Measurements from ENCODE around the gene NDST3.

NDST3 gene

GRCh38 chr4:118026806-118027205 is 7.5 kb upstream of the NDST3 start:
- no peak for TF ChIP-seq Cebpa-rat (IDR thresholded peaks at IDR 0.05)
- Histone ChIP-seq H3K27ac (no peak overlapping the region), H3K4me1 (no peaks in the 10 kb centered on the region), H3K36me3 (no peaks in the 10 kb centered on the region), H3K27me3 (peaks cover 0 to 4% (median 0%) of the 10 kb centered on the region in 11 experiments; a peak in 6 of 22 replicates), H3K9ac (no peak overlapping the region), H4K20me1 (no peaks in the 10 kb centered on the region), H3K9me3 (replicated peaks in 1 of 11) (no peaks in the 10 kb centered on the region), H3K4me2 (no peak overlapping the region), H3K4me3 (no peak overlapping the region)

GRCh38 chr4:118029224-118029623 is 5.1 kb upstream of the NDST3 start:
- H3K27ac ChIP-seq, result no peak overlapping the region
- peaks cover 20 to 28% (median 24%) of the 10 kb centered on the region in 11 experiments for H3K27me3 ChIP-seq
- no peak for TF ChIP-seq Cebpa-rat (IDR thresholded peaks at IDR 0.05)
- no peaks in the 10 kb centered on the region for H3K36me3 ChIP-seq
- peaks cover 0 to 12% (median 8%) of the 10 kb centered on the region in 11 experiments; a peak in 13 of 22 replicates for H3K9me3 ChIP-seq (replicated peaks in 1 of 11)
- no peak overlapping the region for H3K9ac ChIP-seq
- no peaks in the 10 kb centered on the region for H4K20me1 ChIP-seq
- no peak overlapping the region for H3K4me2 ChIP-seq
- H3K4me3 ChIP-seq, result no peak overlapping the region
- peaks cover 0 to 6% (median 0%) of the 10 kb centered on the region in 10 experiments; a peak in 3 of 20 replicates for H3K4me1 ChIP-seq

GRCh38 chr4:118032691-118033090 is 1.6 kb upstream of the NDST3 start:
- H4K20me1 ChIP-seq, result no peaks in the 10 kb centered on the region
- H3K9ac ChIP-seq, result no peak overlapping the region
- H3K4me2 ChIP-seq, result peak overlapping the region in 1 of 11 experiments; percentile 86; a peak in 3 of 22 replicates
- peaks cover 21 to 33% (median 30%) of the 10 kb centered on the region in 11 experiments for H3K27me3 ChIP-seq
- peak overlapping the region in 2 of 10 experiments; percentile 56; a peak in 3 of 20 replicates for H3K4me3 ChIP-seq
- no peak overlapping the region for H3K27ac ChIP-seq
- no peak for TF ChIP-seq Cebpa-rat (IDR thresholded peaks at IDR 0.05)
- H3K36me3 ChIP-seq, result no peaks in the 10 kb centered on the region
- peaks cover 0 to 12% (median 8%) of the 10 kb centered on the region in 11 experiments; a peak in 13 of 22 replicates for H3K9me3 ChIP-seq (replicated peaks in 1 of 11)
- peaks cover 0 to 6% (median 0%) of the 10 kb centered on the region in 10 experiments; a peak in 3 of 20 replicates for H3K4me1 ChIP-seq

GRCh38 chr4:118033148-118034052 is 886 bp upstream of the NDST3 start:
- TF ChIP-seq Cebpa-rat (IDR thresholded peaks at IDR 0.05), result no peak
- H3K9me3 ChIP-seq (replicated peaks in 1 of 11), result peaks cover 0 to 12% (median 8%) of the 10 kb centered on the region in 11 experiments; a peak in 13 of 22 replicates
- H3K4me2 ChIP-seq, result peak overlapping the region; percentile 66 to 90 (median 78)
- no peak overlapping the region for H3K27ac ChIP-seq
- H3K9ac ChIP-seq, result peak overlapping the region in 7 of 11 experiments; percentile 11 to 46 (median 24); a peak in 5 of 22 replicates
- H3K4me3 ChIP-seq, result peak overlapping the region; percentile 46 to 71 (median 56)
- H3K36me3 ChIP-seq, result no peaks in the 10 kb centered on the region
- peaks cover 21 to 33% (median 30%) of the 10 kb centered on the region in 11 experiments for H3K27me3 ChIP-seq
- H4K20me1 ChIP-seq, result no peaks in the 10 kb centered on the region
- H3K4me1 ChIP-seq, result peaks cover 0 to 6% (median 0%) of the 10 kb centered on the region in 10 experiments; a peak in 3 of 20 replicates

- Histone ChIP-seq H3K36me3 (no peaks in the 10 kb centered on the region), H3K9me3 (replicated peaks in 1 of 11) (peaks cover 0 to 12% (median 8%) of the 10 kb centered on the region in 11 experiments; a peak in 13 of 22 replicates), H3K27me3 (peaks cover 21 to 33% (median 30%) of the 10 kb centered on the region in 11 experiments), H3K9ac (no peak overlapping the region), H3K4me2 (no peak overlapping the region), H4K20me1 (no peaks in the 10 kb centered on the region), H3K27ac (no peak overlapping the region), H3K4me3 (no peak overlapping the region), H3K4me1 (peaks cover 0 to 6% (median 0%) of the 10 kb centered on the region in 10 experiments; a peak in 3 of 20 replicates)
- TF ChIP-seq Cebpa-rat (IDR thresholded peaks at IDR 0.05), result no peak
Measured at GRCh38 chr4:118035309-118035708, 1.0 kb downstream of the NDST3 start.

- H3K36me3 ChIP-seq, result no peaks in the 10 kb centered on the region
- TF ChIP-seq Cebpa-rat (IDR thresholded peaks at IDR 0.05), result no peak
- no peak overlapping the region for H3K27ac ChIP-seq
- peaks cover 21 to 33% (median 30%) of the 10 kb centered on the region in 11 experiments for H3K27me3 ChIP-seq
- no peak overlapping the region for H3K9ac ChIP-seq
- H3K9me3 ChIP-seq (replicated peaks in 1 of 11), result peaks cover 0 to 12% (median 8%) of the 10 kb centered on the region in 11 experiments; a peak in 13 of 22 replicates
- H3K4me1 ChIP-seq, result peaks cover 0 to 6% (median 0%) of the 10 kb centered on the region in 10 experiments; a peak in 3 of 20 replicates
- no peaks in the 10 kb centered on the region for H4K20me1 ChIP-seq
- H3K4me3 ChIP-seq, result no peak overlapping the region
- no peak overlapping the region for H3K4me2 ChIP-seq
Measured at GRCh38 chr4:118036336-118036735, 2.0 kb downstream of the NDST3 start.

- no peak overlapping the region for H3K27ac ChIP-seq
- H3K4me3 ChIP-seq, result no peak overlapping the region
- no peak overlapping the region for H3K9ac ChIP-seq
- no peak overlapping the region for H3K4me2 ChIP-seq
- TF ChIP-seq Cebpa-rat (IDR thresholded peaks at IDR 0.05), result no peak
- no peaks in the 10 kb centered on the region for H3K36me3 ChIP-seq
- peaks cover 0 to 6% (median 0%) of the 10 kb centered on the region in 10 experiments; a peak in 3 of 20 replicates for H3K4me1 ChIP-seq
- H3K9me3 ChIP-seq (replicated peaks in 1 of 11), result peaks cover 0 to 9% (median 8%) of the 10 kb centered on the region in 11 experiments; a peak in 13 of 22 replicates
- H3K27me3 ChIP-seq, result peaks cover 12 to 20% (median 15%) of the 10 kb centered on the region in 11 experiments
- H4K20me1 ChIP-seq, result no peaks in the 10 kb centered on the region
Measured at GRCh38 chr4:118037955-118038354, 3.7 kb downstream of the NDST3 start.

- Histone ChIP-seq H3K4me1 (no peaks in the 10 kb centered on the region), H4K20me1 (no peaks in the 10 kb centered on the region), H3K27me3 (no peaks in the 10 kb centered on the region), H3K4me3 (no peak overlapping the region), H3K9ac (no peak overlapping the region), H3K27ac (no peak overlapping the region), H3K9me3 (replicated peaks in 1 of 11) (peaks cover 0 to 16% (median 4%) of the 10 kb centered on the region in 11 experiments; a peak in 11 of 22 replicates), H3K4me2 (no peak overlapping the region), H3K36me3 (no peaks in the 10 kb centered on the region)
- TF ChIP-seq Cebpa-rat (IDR thresholded peaks at IDR 0.05), result no peak
Measured at GRCh38 chr4:118046323-118046722, 12.0 kb downstream of the NDST3 start.

GRCh38 chr4:118047043-118047442 is 12.8 kb downstream of the NDST3 start:
- H3K9ac ChIP-seq, result no peak overlapping the region

More at GRCh38 chr4:118047043-118047442, 12.8 kb downstream of the NDST3 start:
- TF ChIP-seq Cebpa-rat (IDR thresholded peaks at IDR 0.05), result no peak
- Histone ChIP-seq H3K27ac (no peak overlapping the region), H3K9me3 (replicated peaks in 1 of 11) (peaks cover 0 to 16% (median 4%) of the 10 kb centered on the region in 11 experiments; a peak in 11 of 22 replicates), H3K4me1 (no peaks in the 10 kb centered on the region), H4K20me1 (no peaks in the 10 kb centered on the region), H3K4me2 (no peak overlapping the region), H3K27me3 (no peaks in the 10 kb centered on the region), H3K4me3 (no peak overlapping the region), H3K36me3 (no peaks in the 10 kb centered on the region)
